HG03159 (cell line): ENCODE results near the gene PKNOX1.
"Not testable (repeated sequence)": the region's sequence is repeated elsewhere in the genome, so short reads cannot be mapped to it uniquely, and the experiment has no call there.

Source experiments
- ATAC-seq: cut with Tn5 transposase; IDR thresholded peaks from one replicate; pipeline ENCODE4 v1.9.1; 2021; ENCODE audit warnings: mild to moderate bottlenecking, moderate library complexity; ENCODE audit not compliant: unreplicated experiment

PKNOX1 gene

DNA sequence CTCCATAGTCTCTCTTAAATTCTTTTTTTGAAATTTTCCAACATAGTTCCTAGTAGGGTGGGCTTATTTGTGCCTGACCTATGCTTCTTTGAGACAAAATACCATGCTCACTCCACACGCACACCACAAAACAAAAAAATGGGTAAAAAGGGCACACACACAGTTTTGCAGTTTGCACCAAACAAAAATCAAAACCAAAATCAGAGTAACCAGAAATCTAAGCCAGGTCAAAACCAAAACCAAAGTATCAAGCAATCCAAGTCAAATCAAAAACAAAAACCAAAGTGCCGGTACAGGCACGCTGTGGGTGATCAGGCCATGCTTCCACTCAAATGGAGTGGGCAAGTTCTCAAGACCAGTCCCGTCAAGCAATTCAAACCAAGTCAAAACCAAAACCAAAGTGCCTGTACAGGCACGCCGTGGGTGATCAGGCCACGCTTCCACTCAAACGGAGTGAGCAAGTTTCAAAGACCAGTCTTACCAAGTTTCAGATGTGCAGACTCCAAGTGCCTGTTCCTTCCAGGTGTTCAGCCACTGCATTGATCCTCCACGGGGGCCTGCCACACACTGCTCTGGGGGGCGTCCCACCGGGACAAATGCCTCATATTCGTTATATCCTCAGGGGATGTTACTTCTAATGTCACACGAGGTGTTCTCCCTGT lies 25.1 kb upstream of the PKNOX1 start:
- ATAC-seq: not testable (repeated sequence)

DNA sequence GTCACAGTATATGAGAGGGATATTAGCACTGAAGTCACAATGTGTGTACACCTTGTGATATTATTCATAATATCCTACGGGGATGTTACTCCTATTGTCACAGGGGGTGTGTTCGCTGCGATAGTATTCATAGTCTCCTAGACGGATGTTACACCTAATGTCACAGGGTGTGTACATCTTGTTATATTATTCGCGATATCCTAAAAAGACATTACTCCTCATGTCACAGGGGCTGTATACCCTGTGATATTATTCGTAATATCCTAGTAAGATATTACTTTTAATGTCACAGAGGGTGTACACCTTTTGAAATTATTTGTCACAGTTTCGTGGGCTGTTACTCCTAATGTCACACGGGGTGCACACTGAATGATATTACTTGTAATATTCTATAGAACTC lies 23.2 kb upstream of the PKNOX1 start:
- ATAC-seq: not testable (repeated sequence)

DNA sequence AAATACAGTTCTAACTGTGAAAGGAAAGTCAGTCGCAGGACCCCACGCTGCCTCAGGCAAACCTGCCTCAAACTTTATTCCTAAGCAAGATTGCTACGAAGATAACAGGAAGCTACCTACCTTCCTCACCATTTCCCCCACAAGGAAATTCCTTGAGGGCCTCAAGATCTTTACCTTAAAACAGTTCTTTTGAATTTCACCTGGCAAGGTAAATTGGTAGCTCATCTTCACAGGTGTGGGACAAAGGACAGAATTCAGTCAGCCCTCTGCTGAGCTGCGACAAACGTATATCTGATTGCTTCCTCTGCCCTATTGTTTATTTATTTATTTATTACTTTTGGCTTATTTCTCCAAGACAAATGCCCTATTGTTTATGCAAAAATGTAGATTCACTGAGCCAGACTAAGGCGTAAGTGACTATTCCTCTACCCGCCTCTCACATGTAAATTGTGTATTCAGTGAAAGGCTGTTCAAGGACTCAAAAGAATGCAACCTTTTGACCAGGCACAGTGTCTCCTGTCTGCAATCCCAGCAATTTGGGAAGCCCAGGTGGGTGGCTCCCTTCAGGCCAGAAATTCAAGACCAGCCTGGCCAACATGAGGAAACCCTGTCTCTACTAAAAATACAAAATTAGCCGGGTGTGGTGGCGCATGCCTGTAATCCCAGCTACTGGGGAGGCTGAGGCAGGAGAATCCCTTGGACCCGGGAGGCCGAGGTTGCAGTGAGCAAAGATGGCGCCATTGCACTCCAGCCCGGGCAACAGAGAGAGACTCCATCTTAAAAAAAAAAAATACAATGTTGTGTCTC lies 17.3 kb upstream of the PKNOX1 start:
- no peak for ATAC-seq

DNA sequence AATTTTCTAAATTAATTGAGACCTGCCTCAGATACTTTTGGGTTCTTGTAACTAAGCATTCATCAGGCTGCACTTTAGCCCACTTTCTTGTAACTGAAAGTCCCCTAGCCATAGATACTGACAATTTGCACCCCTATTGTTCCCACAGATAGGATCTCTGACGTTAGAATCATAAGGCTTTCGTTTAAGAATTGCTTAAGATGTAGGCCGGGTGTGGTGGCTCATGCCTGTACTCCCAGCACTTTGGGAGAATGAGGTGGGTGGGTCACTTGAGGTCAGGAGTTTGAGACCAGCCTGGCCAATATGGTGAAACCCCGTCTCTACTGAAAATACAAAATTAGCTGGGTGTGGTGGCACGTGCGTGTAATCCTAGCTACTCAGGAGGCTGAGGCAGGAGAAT lies 16.2 kb upstream of the PKNOX1 start:
- ATAC-seq: not testable (repeated sequence)

DNA sequence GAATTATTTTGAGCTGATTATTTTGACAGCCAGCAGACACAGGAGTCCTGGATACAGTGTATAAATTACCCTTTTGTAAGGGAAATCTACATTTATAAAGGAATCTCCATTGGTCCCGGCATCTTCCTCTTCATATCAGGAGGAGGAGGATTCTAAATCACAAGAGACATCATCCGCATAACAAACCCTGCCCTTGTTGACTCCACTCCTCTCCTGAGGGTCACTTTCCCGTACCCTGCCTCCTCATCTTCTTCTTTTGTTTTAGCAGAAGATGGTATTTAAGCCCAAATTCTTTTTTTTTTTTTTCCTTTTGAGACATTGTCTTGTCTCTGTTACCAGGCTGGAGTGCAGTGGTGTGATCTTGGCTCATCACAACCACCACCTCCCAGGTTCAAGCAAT lies 14.6 kb upstream of the PKNOX1 start:
- no peak for ATAC-seq

DNA sequence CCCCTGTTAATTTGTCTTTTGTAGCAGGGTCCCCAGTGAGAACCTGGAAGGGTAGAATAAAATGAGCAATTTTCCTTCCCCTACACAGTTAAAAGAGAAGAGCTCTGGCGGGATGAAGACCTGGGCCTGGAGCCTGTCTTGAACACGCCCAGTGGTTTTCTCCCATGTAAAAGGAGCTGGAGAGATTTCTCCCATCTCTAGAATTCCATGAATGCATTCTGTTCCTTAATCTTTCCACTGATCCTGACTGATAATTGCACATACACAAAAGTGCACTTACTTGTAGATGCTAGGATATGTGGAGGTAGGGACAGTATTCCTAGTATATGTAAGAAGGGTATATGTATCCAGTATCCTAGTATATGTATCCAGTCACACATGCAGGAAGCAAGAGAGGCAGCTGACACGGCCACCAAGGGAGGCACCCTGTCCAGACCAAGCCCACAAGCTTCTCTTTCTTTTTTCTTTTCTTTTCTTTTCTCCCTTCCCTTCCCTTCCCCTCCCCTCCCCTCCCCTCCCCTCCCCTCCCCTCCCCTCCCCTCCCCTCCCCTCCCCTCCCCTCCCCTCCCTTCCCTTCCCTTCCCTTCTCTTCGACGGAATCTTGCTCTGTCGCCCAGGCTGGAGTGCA lies 11.9 kb upstream of the PKNOX1 start:
- no peak for ATAC-seq

DNA sequence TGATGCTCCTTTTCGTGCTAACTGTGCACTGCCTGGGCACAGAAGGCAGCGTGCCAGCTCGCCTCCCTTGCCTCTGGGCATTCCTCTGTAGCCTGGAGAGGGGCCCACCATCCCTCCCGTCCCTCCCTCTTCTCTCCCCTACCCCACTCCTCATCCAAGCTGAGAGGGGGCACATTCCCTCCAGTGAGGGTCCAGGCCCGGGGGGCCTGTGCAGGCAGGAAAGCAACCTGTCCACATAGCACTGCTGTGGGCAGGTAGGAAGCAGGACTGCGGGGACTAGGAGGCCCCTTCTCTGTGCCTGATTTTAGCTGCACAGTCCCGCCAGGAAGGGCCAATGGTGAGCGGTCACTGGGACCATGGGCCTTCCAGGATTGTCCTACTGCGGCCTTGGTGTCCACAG lies 10.3 kb upstream of the PKNOX1 start:
- no peak for ATAC-seq

DNA sequence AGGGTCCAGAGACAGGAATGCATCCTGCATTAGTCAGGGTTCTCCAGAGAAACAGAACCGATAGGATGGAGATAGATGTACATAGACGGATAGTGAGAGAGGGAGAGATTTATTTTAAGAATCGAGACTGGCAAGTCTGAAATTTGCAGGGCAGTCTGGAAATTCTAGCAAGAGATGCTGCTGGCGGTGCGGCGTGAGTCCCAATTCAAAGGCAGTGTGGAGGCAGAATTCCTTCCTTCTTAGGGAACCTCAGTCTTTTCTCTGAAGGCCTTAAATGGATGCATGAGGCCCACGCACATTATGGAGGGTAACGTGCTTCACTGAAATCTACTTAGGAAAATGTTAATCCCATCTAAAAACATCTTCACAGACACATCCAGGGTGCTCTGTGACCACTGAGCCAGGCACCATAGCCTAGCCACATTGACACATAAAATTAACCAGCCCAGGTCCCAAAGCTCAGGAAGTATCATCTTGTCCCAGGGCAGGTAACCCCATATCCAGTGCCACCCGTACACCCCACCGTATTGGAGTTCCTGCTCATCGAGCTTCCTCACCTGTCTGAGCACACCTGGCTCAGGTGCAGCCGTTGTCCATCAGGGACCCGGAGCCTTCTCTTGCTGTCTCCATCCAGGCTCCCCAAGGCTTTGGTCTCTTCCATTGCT lies 9.7 kb upstream of the PKNOX1 start:
- no peak for ATAC-seq

DNA sequence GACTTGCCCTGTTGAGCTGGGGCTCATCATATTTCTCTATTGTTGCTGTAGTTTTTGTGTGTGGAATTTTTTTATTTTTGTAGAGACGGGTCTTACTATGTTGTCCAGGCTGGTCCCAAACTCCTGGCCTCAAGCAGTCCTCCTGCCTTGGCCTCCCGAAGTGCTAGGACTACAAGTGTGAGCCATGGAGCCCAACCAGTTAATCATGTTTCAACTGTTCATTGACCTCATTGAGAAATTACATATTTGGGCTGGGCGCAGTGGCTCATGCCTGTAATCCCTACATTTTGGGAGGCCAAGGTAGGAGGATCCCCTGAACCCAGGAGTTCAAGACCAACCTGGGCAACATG lies 9.2 kb upstream of the PKNOX1 start:
- ATAC-seq: no peak

DNA sequence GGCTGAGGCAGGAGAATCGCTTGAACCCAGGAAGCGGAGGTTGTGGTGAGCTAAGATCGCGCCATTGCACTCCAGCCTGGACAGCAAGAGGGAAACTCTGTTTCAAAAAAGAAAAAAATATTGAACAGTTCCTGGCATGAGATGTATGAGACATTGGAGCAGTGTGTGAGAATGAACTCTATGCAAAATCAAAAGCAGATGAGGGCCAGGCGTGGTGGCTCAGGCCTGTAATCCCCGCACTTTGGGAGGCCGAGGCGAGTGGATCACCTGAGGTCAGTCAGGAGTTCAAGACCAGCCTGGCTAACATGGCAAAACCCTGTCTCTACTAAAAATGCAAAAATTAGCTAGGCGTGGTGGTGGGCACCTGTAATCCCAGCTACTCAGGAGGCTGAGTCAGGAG lies 6.7 kb upstream of the PKNOX1 start:
- not testable (repeated sequence) for ATAC-seq

DNA sequence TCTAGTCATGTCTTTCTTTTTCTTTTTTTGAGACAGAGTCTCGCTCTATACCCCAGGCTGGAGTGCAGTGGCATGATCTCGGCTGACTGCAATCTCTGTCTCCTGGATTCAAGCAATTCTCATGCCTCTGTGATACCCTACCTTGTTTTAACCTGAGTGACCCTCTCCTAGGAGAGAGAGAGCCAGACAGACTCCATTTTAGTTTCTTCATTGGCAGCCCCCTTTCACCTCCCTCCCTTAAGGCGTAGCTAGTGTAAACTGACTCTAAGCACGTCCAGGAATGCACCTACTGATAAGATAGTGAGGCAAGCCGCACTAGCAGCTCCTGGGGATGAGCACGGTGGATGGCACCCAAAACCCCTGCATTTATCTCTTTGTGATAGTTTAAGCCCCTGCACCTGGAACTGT lies 5.2 kb upstream of the PKNOX1 start:
- no peak for ATAC-seq

DNA sequence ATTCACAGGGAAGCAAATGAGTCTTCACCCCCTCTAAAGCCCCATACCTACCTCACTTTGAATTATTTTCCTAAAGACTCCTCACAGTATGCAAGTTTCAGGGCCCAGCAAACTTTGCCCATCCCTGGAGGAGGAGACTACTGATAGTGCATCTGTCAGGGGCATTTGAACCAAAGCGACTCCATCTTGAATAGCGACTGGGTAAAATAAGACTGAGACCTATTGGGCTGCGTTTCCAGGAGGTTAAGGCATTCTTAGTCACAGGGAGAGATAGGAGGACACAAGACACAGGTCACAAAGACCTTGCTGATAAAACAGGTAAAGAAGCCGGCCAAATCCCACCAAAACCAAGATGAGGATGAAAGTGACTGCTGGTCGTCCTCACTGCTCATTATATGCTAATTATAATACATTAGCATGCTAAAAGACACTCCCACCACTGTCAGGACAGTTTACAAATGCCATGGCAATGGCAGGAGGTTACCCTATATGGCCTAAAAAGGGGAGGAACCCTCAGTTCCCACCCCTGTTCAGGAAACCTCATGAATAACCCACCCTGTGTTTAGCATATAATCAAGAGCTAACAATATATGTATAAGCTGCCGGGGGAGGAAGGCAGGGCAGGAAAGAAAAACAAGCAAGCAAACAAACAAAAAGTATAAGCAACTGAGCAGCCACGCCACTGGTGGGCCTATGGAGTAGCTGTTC lies 3.3 kb upstream of the PKNOX1 start:
- ATAC-seq: no peak

DNA sequence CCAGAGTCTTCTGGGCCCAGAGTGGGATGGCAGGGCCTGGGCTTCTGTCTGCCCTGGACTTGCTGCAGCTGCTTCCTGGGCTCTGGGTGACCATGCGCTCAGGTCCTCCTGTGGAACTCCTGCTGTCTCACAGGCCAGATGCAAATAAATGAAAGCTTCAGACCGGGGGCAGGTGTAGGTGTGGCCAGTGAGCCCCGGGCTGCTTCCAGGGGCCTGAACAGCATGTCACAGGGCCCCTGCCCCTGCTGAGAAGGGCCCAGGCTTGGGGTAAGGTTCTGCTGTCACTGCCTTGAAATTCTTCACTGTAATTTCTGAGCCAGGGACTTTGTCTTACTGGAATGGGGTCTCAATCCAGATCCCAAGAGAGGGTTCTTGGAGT lies 2.5 kb upstream of the PKNOX1 start:
- no peak for ATAC-seq

DNA sequence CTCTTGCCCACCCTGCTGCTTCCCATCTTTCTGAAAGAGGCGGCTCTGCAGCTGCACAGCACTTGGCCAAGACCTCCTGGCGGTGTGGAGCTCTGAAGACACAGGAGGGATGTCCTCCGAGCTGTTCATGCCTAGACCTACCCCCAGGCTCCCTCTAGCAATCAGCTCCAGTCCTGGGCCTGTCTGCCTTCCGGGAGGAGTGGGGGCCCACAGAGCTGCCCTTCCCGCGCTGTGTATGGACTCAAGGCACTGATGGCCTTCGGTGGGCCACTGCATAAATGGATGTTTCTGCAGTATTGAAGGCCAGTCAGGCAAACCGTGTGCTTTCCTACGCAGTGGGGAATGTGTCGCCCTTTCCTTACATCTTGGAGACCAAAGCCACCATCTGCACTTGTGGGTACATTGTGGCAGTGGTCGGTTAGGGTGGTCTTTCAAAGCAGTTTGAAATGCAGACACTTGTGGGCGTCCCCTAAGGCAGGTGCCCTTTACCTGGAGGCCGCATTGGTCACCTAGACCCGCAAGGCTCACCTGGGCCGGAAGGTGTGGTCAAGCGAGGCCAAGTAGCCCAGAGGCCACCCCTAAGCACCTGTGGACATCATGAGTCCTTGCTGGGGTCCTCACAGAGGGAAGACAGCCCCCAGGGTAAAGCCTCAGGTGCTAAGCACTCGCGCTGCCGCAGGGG lies 912 bp upstream of the PKNOX1 start:
- ATAC-seq: no peak

DNA sequence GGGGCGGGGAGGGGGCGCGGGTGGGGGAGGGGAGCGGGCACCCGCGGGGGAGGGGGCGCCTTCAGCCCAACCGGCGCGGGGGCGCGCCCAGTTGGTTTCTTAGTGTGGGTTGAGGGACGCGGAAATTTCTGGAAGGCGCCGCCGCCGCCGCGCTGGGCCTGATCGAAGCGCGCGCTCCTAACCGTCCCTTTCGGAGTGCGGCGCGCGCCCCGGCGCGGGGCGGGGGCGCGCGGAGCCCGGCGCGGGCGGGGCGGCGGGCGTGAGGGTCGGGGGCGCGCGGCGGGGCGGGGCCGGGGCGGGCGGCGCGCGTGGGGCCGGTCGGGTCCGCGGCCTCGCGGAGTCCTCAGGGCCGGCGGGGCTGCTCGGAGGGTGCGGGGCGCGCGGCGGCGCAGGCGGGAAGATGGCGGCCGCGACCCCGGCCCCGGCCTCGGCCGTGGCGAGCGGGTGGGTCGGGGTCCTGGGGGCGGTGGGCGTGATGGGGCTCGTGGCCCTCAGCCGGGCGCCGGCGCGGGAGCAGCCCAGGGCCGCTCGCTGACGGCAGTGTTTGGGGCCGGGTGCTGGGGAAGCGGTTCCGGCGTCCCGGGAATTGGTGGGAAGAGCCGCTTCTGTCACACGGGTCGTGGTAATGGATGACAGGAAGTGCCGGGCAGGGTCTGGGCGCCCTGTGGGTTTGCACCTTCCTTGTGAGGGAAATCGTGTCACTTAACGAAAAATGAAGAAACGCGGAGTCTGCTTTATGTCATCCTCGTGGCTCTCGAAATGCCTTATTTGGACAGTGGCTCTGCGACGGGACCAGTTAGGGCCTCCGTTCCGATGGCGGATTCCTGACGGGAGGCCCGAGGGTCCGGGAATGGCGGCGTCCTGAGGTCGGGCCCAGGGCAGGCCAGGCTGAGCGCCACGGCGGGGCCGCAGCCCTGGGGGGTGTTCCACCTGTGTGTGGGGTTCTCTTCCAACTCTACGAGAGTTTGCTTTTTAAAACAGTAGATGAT lies 764 bp downstream of the PKNOX1 start:
- ATAC-seq: peak; percentile 24

DNA sequence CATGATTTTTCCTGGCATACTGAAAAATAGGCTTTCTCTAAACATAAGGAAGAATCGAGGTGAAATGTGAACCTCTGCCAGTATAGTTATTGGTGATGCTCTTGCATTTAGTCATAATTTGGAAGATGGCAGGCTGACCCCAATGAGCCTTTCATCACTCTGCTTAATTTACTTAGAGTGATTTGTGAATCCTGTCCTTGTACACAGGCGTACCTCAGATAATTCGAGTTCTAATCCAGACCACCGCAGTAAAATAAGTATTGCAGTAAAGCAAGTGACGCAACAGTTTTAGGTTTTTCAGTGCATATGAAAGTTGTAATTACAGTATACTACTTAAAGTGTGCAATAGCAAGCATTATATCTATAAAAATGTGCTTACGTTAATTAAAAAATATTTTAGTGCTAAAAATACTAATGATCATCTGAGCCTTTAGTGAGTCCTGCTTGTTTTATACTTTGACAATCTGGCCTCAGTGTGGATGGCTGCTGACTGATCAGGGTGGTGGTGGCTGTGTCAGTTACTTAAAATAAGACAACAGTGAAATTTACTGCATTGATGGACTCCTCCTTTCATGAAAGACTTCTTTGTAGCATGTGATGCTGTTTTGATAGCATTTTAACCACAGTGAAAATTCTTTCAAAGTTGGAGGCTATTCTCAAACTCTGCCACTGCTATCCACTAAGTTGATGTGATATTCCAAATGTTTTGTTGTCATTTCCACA lies 1.7 kb downstream of the PKNOX1 start:
- ATAC-seq: no peak

DNA sequence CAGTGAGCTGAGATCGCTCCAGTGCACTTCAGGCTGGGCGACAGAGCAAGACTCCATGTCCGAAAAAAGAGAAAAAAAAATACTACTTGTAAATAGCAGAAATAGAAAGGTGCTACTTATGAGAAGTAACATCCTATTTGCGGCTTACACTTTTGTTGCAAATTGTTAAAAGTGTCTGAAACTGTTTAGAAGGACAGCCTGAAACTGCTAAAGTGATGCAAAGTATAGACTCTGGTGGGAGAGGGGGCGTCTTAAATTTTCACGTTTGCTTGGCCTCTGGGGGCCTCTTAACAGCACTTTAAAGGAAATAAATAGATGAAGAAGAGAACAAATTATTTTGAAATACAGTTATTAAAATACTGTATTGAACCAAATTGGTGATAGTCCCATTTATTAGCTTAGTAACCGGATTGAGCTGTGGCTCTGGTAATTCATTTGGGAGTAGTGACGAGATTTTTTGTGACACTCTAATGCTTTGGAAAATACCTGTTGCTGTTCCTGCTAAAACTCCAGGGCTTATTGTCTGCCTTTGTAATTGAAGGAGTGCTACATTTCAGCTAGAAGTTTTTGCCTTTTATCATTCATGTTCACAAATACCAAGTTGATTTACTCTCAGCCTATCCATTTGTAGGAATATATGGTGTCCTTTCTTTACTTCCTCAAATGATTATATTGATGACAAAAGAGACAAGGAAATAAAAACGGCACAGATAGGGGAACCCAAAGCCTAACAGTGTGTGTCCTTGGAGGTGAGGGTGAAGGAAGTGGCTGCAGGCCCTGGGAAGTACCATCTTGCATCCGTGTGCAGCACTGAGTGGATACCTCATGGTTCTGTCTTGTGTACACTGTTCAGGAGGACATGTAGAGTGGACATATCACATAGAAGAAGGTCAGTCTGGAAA lies 6.2 kb downstream of the PKNOX1 start:
- ATAC-seq: no peak

DNA sequence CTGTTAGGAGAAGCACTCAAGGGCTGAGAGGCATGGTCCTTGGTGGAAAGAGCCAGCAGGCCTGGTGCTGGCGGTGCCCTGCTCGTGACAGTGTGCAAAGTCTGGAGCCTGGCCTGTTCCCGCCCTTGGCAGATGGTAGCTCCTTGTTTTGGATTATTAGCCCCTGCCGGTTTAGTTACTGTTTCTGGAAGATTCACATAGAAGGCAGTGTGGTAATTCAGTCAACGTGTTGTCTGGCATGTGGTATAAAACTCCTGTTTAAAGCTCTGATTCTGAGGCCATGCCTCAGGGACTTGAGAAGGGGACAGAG lies 6.8 kb downstream of the PKNOX1 start:
- ATAC-seq: no peak
